Endometrium (tissue), 2 donors: Measurements from ENCODE around the gene RAPGEF4.
A peak's percentile ranks its signal among the peaks of the same experiment; 100 is the strongest.

Experiments used
- FAIRE-seq: peaks from 2 replicates; lab custom pipeline; 2012; peaks lifted over from hg19 to GRCh38; lab: Jason Lieb, UNC
- donor health status: control.
- donor health status: control.

RAPGEF4 gene

DNA sequence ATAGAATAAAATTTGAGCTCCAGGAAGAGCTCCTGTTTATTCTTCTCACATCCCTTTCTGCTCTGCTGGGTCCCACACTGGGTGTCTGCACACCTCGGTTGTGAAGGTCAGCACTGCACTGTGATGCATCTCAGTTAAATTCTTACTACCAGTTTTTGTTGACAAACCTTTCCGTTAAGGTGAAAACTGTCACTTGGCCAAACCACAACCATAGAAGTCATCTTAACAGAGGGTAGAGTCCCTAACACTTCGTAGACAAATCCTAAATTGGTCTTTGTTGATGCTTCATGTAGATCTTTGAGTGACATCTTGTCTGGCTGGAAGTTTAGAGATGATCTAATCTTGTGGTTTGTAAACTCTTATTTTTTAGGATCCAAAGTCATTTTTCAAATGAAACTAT, 172.6 kb downstream of the RAPGEF4 start:
- FAIRE-seq, result no peak

DNA sequence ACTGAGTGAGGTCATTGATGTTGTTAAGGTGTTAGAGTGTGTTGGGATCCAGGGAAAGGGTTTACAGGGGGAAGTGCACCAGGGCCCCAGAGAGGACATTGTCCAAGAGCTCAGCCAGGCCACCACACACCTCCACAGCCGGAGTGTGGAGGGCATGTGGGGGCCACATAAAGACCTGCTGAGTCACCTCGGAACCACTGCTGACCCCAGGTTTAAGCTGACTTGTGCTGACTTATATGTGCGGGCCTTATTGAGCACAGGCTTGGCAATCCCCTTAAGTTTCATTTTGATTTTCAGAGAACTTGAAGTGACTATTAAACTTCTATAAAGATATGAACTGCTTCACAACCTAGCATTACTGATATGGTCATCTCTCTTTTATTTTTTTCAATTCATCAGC, 173.8 kb downstream of the RAPGEF4 start:
- no peak for FAIRE-seq

GRCh38 chr2:172912266-172912665, 176.6 kb downstream of the RAPGEF4 start:
- no peak for FAIRE-seq

DNA sequence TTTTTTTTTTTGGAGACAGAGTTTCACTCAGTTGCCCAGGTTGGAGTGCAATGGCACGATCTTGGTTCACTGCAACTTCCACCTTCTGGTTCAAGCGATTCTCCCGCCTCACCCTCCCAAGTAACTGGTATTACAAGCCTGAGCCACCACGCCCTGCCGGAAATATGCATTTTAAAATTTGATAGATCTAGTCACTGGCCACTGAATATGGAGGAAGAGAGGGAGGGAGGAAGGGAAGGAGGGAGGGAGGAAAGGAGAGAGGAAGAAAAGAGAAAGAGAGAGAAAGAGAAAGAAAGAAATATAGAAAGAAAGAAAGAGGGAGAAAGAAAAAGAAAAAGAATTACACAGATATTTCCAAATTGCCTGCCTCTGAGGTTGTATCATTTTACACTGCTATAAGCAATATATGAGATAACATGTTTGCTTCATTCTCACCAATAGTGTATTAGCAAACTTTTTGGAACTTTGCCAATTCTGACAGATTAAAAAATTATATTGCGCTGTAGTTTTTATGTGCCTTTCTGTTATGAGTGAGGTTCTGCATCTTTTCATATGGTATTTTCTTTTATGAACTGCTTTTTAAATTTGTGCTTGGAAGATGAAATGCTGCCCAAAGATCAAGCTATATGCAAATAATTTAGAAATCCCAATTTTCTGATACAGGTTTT, 178.8 kb downstream of the RAPGEF4 start:
- no peak for FAIRE-seq

DNA sequence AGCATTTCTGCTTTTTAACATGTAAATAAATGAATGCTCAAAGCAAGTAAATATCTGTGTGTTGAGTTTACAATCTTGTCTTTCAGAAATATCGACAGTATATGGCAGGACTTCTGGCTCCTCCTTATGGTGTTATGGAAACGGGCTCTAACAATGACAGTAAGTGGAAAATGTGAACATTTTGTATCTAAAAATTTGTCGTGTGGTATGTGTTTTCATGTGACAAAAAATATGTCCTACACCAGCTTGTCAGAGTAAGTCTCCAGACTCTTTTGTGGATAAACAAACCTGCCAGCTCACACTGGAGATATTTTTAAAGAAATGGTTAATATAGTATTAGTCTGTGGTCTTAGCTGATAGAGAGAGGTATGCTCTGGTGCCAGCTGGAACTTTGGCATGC, 182.1 kb downstream of the RAPGEF4 start:
- no peak for FAIRE-seq

DNA sequence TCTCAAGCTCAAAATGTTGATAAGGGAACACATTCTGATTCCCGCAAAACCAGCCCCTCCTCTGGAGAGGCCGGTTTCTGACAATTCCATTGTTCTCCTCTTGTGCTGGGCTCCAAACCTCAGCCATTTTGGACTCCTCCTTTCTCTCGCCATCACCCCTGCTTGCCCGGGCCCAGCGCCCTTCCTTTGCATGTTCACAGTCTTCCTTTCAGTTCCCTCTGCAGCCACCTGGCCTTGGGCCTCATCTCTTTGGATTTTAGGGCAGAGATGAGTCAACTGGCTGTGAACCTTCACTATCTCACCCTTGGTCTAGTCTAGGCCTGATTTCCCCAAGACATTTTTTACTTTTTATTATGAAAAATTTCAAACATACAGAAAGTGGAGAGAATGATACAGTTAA, 184.1 kb downstream of the RAPGEF4 start:
- no peak for FAIRE-seq

DNA sequence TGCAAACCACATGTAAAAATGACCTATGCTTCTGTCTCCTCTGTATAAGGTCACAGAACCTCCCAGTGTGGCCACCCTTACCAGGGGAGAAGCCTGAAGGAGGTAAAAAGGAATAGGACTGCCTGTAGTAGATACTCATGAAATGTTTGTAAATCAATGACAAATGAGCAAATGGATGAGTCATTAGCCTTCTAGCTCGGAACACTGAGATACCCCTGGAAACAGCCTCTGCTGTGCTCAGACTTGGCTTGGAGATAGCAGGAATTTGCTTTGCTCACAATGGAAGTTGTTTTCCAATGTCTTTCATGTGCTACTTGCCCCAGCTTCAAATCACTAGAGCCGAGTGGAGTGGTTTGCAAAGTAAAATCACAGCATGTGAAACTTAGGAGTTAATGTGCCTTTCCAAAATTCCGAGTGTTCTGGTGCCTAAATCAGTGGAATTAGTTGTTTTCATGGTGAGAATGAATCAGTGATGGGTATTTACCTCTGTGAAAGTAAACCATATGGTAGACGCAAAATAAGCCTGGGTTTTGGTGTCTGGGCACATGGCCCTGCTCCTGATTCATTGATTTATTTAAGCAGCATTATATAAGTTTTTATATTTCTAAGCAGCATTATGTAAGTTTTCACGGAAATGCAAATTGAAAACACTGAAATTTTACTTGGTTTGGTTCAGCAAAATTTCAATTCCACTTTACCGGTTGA, 186.0 kb downstream of the RAPGEF4 start:
- no peak for FAIRE-seq

- FAIRE-seq, result no peak
These were observed 186.7 kb downstream of the RAPGEF4 start for GRCh38 chr2:172922306-172922705.

GRCh38 chr2:172922815-172923214, 187.2 kb downstream of the RAPGEF4 start:
- no peak for FAIRE-seq

- no peak for FAIRE-seq
These were observed 188.5 kb downstream of the RAPGEF4 start for GRCh38 chr2:172924097-172924660.

- FAIRE-seq, result no peak
These were observed 190.0 kb downstream of the RAPGEF4 start for GRCh38 chr2:172925600-172925999.

DNA sequence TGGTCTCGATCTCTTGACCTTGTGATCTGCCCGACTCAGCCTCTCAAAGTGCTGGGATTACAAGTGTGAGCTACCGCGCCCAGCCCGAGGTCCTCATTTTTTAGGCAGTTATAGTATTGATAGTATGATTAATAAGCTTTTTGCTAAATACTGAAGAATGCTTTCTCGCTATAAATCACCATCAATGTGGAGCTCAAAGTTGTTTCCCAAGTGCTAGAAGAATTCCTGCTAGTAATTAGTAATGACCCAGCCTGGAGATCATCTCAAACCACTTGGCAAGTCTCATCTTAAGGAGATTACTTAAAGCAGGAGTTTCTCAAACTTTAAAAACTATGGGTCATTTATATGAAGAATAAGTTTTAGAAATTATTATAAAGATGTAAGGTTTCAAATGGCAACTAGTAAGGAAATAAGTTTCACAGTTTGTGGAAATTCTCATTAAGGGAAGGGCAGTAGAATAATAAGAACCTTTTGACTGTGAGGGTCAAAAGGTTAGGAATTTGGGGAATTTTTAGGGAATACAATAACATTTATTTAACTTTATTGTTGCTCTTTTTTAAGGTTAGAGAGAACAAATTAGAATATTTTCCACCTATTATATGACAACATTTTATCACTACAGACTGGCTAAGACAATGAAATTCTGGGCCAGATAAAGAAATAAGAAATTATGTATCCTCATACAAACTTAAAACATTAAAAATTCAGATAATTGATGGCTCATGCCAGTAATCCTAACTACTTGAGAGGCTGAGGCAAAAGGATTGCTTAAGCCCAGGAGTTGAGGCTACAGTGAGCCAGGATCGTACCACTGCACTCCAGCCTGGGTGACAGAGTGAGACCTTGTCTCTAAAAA, 191.4 kb downstream of the RAPGEF4 start:
- FAIRE-seq, result no peak

DNA sequence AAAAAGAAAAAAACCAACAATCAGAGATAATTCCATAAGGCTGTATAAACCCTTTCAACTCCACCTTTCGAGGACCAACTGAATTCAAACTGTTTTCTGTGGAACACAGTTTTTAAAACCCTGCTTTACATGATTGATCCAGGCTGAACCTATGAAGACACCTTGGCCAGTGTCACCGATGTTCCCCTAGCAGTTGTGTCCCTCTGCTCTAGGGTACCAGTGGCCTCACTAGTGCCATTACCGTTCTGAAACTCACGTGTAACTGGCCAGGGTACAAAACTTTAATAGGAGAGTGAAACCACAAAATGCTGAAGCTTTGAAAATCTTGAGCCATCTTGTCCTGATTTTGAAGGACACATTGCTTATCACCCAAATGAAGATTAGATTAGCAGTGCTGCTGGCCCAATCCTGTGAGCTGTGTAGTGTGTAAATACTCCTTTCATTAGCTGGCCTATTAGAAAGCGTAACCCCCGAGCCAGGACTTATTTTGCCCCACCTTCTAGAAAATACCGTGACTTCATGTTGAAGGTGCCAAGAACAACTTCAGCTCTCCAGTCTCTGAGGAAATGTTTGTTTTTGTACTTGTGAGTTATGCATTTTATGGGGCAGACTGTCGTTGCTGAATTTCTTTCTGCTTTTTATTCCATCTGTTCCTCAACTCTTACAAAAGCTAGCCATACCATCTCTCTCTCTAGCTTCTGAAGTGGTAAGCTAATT, 192.2 kb downstream of the RAPGEF4 start:
- no peak for FAIRE-seq

DNA sequence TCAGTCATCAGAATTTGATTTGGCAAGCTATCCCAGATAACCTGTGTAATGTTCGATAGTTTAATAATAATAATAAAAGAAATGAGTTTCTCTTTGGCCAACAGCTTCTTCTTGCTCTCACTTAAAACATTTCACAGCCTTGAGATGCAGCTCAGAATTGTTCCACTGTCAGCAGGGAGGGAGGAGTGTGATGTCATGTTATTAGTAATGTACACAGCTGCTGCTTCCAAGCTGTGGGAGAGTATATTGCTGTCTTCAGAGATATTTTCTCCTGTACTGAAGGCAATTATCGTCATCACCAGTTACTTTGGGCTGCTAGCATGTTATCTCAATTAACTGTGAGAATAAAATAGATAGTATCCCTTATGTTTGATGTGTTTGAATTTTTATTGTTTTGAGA, 193.1 kb downstream of the RAPGEF4 start:
- no peak for FAIRE-seq

DNA sequence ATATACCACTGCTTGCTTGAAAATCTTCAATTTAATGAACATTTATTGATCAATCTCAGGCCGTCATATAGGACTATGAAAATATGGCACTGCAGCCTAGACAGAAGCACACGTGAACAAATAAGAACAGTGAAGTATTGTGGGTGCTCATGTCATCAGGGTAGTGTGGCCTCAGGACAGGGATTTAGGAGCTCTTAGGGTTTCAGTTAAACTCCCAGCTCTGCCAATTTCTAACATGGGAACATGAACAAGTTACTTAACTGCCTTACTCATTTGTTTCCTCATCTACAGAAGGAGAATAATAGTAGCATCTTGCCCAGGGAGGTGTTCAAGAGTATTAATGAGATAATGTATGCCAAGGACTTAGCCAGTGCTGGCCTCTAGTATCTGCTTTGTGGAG, 194.0 kb downstream of the RAPGEF4 start:
- FAIRE-seq, result no peak

- no peak for FAIRE-seq
These were observed 195.2 kb downstream of the RAPGEF4 start for GRCh38 chr2:172930871-172931255.

DNA sequence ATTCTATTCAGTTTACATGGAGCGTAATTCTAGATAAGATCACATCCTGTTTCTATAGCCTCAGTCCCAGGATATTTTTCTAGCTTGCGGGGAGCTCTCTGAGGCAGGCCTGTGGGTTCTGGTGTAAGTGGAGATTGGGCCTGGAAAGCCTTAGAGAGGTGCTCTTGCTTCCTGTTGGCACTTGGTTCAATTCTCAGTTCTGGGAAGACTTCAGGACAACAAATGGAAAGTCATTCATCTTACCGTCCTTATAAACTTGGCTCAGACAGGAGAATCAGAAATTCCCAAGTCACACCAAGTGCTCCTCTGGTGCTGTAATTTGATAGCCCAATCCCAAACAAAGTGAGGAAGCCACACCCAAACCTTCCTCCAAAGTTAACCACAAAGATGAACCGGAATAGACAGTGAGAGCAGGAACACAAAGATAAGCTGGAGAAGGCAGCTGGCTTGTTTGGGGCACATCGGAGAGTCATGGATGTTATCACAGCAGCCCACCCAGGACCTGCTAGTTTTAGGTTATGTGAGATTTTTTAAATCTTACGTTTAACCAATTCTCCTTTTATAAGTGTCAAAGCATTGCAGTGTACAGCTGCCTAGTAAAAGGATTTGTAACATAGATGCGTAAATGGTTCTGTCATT, 195.7 kb downstream of the RAPGEF4 start:
- FAIRE-seq, result no peak

DNA sequence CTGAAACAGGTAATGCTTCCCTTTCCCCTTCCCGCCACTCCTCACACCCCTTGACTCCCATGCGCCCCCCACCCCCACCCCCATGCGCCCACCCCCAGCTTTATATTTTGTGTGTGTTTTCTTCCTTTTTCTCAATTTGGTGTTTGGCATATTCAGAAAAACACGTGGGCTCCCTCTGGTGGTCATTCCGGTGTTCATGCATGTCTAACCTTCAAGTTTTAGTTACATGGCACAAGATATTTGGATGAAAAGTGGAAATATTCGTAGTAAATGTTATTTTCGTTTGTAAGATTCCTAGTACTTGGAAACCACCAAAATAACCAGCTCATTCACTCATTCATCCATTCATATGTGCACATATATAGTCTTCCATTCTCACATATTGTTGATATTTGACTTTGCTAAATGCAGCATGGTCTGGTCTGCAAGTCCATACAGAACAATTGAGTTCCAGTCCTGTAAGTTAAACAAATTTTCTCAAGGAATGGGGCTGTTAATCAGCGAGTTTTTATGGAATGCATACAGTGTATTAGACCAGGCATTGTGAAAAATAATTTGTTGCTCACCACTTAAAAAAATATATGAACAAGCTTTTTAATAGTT, 196.4 kb downstream of the RAPGEF4 start:
- peak; percentile 76 for FAIRE-seq

- FAIRE-seq, result no peak
These were observed 202.5 kb downstream of the RAPGEF4 start for GRCh38 chr2:172937884-172938712.

DNA sequence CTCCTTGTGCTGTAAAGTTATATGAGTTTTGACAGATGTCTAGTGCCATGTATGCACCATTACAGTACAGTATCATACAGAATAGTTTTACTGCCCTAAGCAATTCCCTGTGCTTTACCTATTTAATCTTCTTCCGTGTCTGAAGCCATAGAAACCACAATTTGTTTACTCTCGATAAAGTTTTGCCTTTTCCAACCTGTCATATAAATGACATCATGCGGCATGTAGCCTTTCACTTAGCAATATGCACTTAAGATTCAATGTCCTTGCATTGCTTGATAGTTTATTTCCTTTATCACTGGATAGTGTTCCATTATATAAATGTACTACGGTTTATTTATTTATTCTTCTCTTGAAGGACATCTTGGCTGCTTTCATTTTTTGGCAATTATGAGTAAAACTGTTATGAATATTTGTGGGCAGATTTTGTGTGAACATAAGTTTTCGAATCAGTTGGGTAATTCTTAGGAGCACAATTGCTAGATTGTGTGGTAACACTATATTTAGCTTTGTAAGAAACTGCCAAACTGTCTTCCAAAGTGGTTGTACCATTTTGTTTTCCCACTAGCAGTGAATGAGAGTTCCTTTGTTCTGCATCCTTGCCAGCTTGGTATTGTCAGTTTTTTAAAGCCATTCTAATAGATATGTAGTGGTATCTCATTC, 203.2 kb downstream of the RAPGEF4 start:
- no peak for FAIRE-seq
